Thyroid gland (tissue), 4 donors: ENCODE measurements around the gene IL3RA. TPM values are rescaled to one million over a fixed set of nuclear protein-coding genes. Genes with fewer than 3 reads are reported as not detected.

Source experiments
- DNase-seq, 2 donors: peaks; one replicate each; pipeline ENCODE4 v3.0.0-alpha.2; 2019
- H3K27ac ChIP-seq, 3 donors: fragments of 200-600 bp; sonication (generic); 1 replicate in 2 of 3; 2 replicates in 1 of 3; pipeline ENCODE4 v1.5.1; 2016 to 2019; ENCODE audit warnings: mild to moderate bottlenecking in 1 of 3, moderate library complexity in 1 of 3
- H3K27me3 ChIP-seq: fragments of 200-600 bp; sonication (generic); one replicate; pipeline ENCODE4 v1.5.1; 2019
- H3K36me3 ChIP-seq, 2 donors: fragments of 200-600 bp; sonication (generic); one replicate each; pipeline ENCODE4 v1.5.1; 2016 to 2019
- H3K4me1 ChIP-seq, 2 donors: fragments of 200-600 bp; sonication (generic); one replicate each; pipeline ENCODE4 v1.5.1; 2017 to 2019
- H3K4me3 ChIP-seq, 3 donors: fragments of 200-600 bp; sonication (generic); replicated peaks in 1 of 3; 1 replicate in 2 of 3; 2 replicates in 1 of 3; pipeline ENCODE4 v1.5.1; 2016; ENCODE audit warnings: mild to moderate bottlenecking in 1 of 3
- H3K9me3 ChIP-seq: fragments of 200-600 bp; sonication (generic); one replicate; pipeline ENCODE4 v1.5.1; 2017
- POLR2A ChIP-seq, 2 donors: fragments of 450-650 bp; IDR thresholded peaks; one replicate each; pipeline ENCODE4 v1.6.1; 2017; ENCODE audit warnings: antibody characterized with exemption in 2 of 2, mild to moderate bottlenecking in 2 of 2, moderate library complexity in 1 of 2
- WGBS, 2 donors: methylation state at CpG; one replicate each; pipeline ENCODE4 v1.1.5; 2017; 5-methylcytosine and 5-hydroxymethylcytosine counted together
- intact Hi-C: fragments of 100-400 bp; cut with DNase I; formaldehyde crosslinking; loops from one replicate; pipeline ENCODE4 v1.15.1; 2023
- total RNA-seq, 4 donors: library from RNA; depleted of rRNA; stranded (reverse); fragments of >200 nt; gene quantifications; one replicate each; pipeline ENCODE4 v1.2.3, GENCODE V29; 2016
- TF ChIP-seq, protein P1 (sequence below), 6 experiments: fragments of 200-600 bp in 3 of 6; fragments of 450-650 bp in 3 of 6; sonication (generic) in 3 of 6; IDR thresholded peaks; one replicate each; pipeline ENCODE4 v1.5.1; 2016 to 2019; ENCODE audit warnings: antibody characterized with exemption in 6 of 6, mild to moderate bottlenecking in 2 of 6, inconsistent platforms in 1 of 6, moderate library complexity in 1 of 6

The IL3RA gene
- total RNA-seq, 4 donors from 2014 or later = 0.89 to 4.5 (median 3.3) TPM

DNA sequence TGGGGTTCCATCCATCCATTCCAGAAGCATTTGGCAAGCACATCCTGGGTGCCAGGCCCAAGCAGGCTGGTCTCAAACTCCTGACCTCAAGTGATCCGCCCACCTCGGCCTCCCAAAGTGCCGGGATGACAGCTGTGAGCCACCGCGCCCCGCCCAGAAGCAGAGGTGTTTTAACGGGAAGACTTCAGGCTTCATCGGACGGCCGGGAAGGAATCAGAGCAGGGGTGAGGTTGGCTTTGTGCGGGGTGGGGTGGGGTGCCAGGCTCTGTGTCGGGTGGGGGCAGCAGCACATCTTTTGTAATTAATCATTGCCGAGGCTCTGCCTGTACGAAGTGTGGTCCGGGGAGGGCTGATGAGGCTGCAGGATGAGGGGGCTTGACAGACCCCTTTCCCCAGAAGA is 60.4 kb downstream of the IL3RA start:
- H3K27me3 ChIP-seq = no peaks in the 10 kb centered on the region
- H3K4me1 ChIP-seq = peaks cover 17 to 19% of the 10 kb centered on the region in 2 donors
- TF ChIP-seq, protein P1, sequence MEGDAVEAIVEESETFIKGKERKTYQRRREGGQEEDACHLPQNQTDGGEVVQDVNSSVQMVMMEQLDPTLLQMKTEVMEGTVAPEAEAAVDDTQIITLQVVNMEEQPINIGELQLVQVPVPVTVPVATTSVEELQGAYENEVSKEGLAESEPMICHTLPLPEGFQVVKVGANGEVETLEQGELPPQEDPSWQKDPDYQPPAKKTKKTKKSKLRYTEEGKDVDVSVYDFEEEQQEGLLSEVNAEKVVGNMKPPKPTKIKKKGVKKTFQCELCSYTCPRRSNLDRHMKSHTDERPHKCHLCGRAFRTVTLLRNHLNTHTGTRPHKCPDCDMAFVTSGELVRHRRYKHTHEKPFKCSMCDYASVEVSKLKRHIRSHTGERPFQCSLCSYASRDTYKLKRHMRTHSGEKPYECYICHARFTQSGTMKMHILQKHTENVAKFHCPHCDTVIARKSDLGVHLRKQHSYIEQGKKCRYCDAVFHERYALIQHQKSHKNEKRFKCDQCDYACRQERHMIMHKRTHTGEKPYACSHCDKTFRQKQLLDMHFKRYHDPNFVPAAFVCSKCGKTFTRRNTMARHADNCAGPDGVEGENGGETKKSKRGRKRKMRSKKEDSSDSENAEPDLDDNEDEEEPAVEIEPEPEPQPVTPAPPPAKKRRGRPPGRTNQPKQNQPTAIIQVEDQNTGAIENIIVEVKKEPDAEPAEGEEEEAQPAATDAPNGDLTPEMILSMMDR (IDR thresholded peaks at IDR 0.05) = no peak
- TF ChIP-seq POLR2A (IDR thresholded peaks at IDR 0.05) = no peak
- H3K9me3 ChIP-seq = no peaks in the 10 kb centered on the region
- no peak overlapping the region for H3K27ac ChIP-seq
- 86 to 90% methylated on average over 13 to 15 of the region's 15 CpGs for WGBS, 2 donors
- no peaks in the 10 kb centered on the region for H3K36me3 ChIP-seq
- intact Hi-C loops = loop anchor here (5.0 to 10.0 kb wide), 2 partner anchors 55 to 198 kb away; partner anchors contain the start of genes AKAP17A and ASMTL
- DNase-seq = no peak
- no peak overlapping the region for H3K4me3 ChIP-seq

DNA sequence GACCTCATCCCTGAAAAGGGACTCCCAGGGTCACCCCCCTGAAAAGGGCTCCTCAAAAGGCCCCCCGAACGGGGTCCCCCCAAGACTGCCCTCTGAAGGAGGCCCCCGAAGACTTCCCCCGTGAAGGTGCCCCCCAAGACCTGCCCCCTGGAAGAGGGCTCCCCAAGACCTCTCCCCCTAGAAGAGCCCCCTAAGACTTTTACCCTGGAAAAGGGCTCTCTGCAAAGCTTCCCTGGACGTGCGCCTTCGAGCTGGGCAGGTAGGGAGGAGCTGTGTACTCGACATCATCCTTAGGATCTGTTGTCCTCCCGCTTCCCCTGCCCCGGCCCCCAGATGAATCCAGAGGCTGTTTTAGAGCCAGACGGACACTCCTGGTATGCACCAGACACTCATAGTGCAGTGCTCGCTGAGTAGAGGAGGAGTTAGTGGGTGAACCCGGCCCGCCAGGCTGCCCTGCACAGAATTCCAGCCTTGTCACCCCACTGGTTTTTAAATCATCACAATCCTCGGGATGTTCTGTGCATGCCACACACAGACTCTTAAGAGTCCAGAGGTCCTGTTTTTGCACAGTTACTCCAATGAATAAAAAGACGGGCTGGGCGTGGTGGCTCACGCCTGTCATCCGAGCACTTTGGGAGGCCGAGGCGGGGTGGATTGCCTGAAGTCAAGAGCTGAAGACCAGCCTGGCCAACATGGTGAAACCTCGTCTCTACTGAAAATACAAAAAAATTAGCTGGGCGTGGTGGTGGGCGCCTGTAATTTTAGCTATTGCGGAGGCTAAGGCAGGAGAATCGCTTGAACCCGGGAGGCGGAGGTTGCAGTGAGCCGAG is 61.1 kb downstream of the IL3RA start:
- peaks cover 17 to 19% of the 10 kb centered on the region in 2 donors for H3K4me1 ChIP-seq
- H3K4me3 ChIP-seq = no peak overlapping the region
- intact Hi-C loops = loop anchor here (5.0 to 10.0 kb wide), 2 partner anchors 55 to 197 kb away; partner anchors contain the start of genes AKAP17A and ASMTL
- TF ChIP-seq, protein P1 (IDR thresholded peaks at IDR 0.05) = no peak
- no peak for TF ChIP-seq POLR2A (IDR thresholded peaks at IDR 0.05)
- no peak overlapping the region for H3K27ac ChIP-seq
- H3K9me3 ChIP-seq = no peaks in the 10 kb centered on the region
- WGBS, 2 donors = 93 to 95% methylated on average over 22 to 25 of the region's 29 CpGs
- DNase-seq = no peak
- no peaks in the 10 kb centered on the region for H3K36me3 ChIP-seq
- H3K27me3 ChIP-seq = no peaks in the 10 kb centered on the region

DNA sequence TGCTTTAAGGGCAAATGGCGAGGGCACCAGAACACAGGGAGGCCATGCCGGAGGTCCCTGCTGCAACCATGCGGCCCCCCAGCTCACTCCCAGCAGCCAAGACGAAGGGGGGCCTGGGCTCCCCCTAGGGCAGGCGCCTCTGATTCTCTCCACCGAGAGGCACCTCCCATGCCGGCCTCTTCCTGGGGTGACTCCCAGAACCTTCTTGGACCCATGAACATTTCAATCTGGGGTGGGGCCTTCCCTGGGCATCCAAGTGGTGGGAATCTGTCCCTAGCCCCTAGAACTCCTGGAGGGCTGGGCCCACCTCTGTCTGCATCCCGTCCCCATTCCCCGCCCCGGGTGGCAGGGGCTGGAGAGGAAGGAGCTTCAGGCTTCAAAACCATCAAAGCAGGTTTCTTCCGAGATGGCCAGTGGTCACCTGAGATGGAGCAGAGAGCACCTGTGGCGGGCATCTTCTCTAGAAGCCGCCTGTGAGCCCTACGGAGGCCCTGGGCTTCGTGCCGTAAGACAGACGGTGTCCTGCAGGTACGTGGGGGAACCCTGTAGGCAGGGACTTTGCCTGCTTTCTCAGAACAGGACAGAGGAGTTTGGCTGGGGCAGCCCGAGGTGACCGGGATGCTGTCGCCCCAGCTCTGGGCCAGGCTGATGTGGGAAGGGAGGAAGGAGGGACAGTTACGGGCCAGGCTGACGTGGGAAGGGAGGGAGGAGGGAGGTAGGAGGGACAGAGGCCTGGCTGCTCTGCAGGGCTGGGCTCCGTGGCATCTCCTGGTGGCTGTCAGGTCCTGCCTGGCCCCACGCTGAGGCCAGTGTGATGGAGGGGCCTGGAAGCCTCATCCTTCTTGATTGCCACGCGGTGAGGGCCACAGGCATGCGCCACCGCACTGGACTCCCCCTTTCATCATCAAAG is 62.1 kb downstream of the IL3RA start:
- Histone ChIP-seq H3K9me3 (no peaks in the 10 kb centered on the region), H3K4me3 (no peak overlapping the region), H3K4me1 (peaks cover 10 to 16% of the 10 kb centered on the region in 2 donors), H3K36me3 (peaks cover 7 to 8% of the 10 kb centered on the region in 2 donors), H3K27me3 (no peaks in the 10 kb centered on the region), H3K27ac (no peak overlapping the region)
- TF ChIP-seq POLR2A (IDR thresholded peaks at IDR 0.05) = no peak
- TF ChIP-seq, protein P1 (IDR thresholded peaks at IDR 0.05) = no peak
- intact Hi-C loops = loop anchor here (5.0 to 10.0 kb wide), 2 partner anchors 54 to 196 kb away; partner anchors contain the start of genes AKAP17A and ASMTL
- 90 to 93% methylated on average over 22 to 24 of the region's 29 CpGs for WGBS, 2 donors
- peak in 1 of 2 donors; percentile 1 for DNase-seq

DNA sequence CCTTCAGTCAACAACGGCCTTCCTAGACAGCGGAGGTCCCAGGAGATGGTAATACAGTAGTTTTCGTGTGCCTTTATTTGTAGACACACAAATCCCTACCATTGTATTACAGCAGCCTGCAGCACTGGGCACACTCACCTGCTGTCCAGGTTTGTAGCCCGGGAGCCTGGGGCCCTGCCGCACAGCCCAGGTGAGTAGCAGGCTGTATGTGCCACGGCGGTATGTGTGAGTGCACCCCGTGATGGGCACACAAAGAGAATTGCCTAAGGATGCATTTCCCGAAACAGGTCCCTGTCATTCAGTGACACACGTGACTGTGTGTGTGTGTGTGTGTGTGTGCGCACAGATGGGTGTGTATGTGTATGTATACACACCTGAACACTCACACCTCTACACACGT is 63.5 kb downstream of the IL3RA start:
- no peaks in the 10 kb centered on the region for H3K27me3 ChIP-seq
- H3K36me3 ChIP-seq = peaks cover 15 to 19% of the 10 kb centered on the region in 2 donors
- intact Hi-C loops = no loop called here

More for the DNA sequence above, 63.5 kb downstream of the IL3RA start:
- Histone ChIP-seq H3K4me3 (no peak overlapping the region), H3K4me1 (peaks cover 1 to 2% of the 10 kb centered on the region in 2 donors), H3K9me3 (no peaks in the 10 kb centered on the region), H3K27ac (no peak overlapping the region)
- no peak for TF ChIP-seq POLR2A (IDR thresholded peaks at IDR 0.05)
- TF ChIP-seq, protein P1 (IDR thresholded peaks at IDR 0.05) = no peak
- DNase-seq = no peak
- 94 to 97% methylated on average over 12 of the region's 12 CpGs for WGBS, 2 donors
